K562 (cell line): Measurements from ENCODE around the gene BCL2L15. TPM values are rescaled to one million over a fixed set of nuclear protein-coding genes. Genes with fewer than 3 reads are reported as not detected.

ENCODE experiments used
- E2F4 ChIP-seq: sonication (generic); formaldehyde crosslinking; IDR thresholded peaks from 2 replicates; pipeline ENCODE4 v1.8.0; 2022; ENCODE audit warnings: mild to moderate bottlenecking, low read depth, missing genetic modification reagents
- HDAC1 ChIP-seq, 2 experiments: fragments of 450-650 bp; IDR thresholded peaks; 2 replicates each; pipeline ENCODE4 v1.6.1; 2016 to 2017; ENCODE audit warnings: inconsistent platforms in 1 of 2, mild to moderate bottlenecking in 1 of 2, moderate library complexity in 1 of 2
- HIVEP1 ChIP-seq: fragments of 250-450 bp; sonication (Bioruptor Pico); IDR thresholded peaks from 2 replicates; pipeline ENCODE4 v1.4.0; 2020; ENCODE audit warnings: mild to moderate bottlenecking
- HNRNPUL1 ChIP-seq: fragments of 200-400 bp; formaldehyde crosslinking; IDR thresholded peaks from 2 replicates; pipeline ENCODE4 v1.6.1; 2017; ENCODE audit warnings: low read length
- IRF9 ChIP-seq: fragments of 450-650 bp; IDR thresholded peaks from 2 replicates; pipeline ENCODE4 v1.6.1; 2016; ENCODE audit warnings: missing biosample characterization, missing genetic modification characterization
- L3MBTL2 ChIP-seq: fragments of 450-650 bp; IDR thresholded peaks from 2 replicates; pipeline ENCODE4 v1.6.1; 2016; ENCODE audit warnings: mild to moderate bottlenecking, moderate library complexity
- MYNN ChIP-seq, 2 experiments: sonication (generic); formaldehyde crosslinking in 1 of 2; IDR thresholded peaks; 2 replicates each; pipeline versions ENCODE4 v1.5.0 to v1.6.1; 2016 to 2020; ENCODE audit warnings: antibody characterized with exemption in 1 of 2, missing genetic modification reagents in 1 of 2
- OTX1 ChIP-seq: fragments of 450-650 bp; formaldehyde crosslinking; IDR thresholded peaks from 2 replicates; pipeline ENCODE4 v1.4.0; 2022; ENCODE audit warnings: mild to moderate bottlenecking
- RBM17 ChIP-seq: fragments of 200-400 bp; formaldehyde crosslinking; IDR thresholded peaks from 2 replicates; pipeline ENCODE4 v1.6.1; 2017; ENCODE audit warnings: low read depth, mild to moderate bottlenecking, low read length, borderline replicate concordance
- RBM25 ChIP-seq: fragments of 200-400 bp; formaldehyde crosslinking; IDR thresholded peaks from 2 replicates; pipeline ENCODE4 v1.6.1; 2018; ENCODE audit warnings: low read length, low read depth, moderate library complexity; ENCODE audit not compliant: severe bottlenecking
- RFX1 ChIP-seq: fragments of 450-650 bp; IDR thresholded peaks from 2 replicates; pipeline ENCODE4 v1.6.1; 2016; ENCODE audit warnings: mild to moderate bottlenecking, moderate library complexity
- SFPQ ChIP-seq: fragments of 200-400 bp; formaldehyde crosslinking; IDR thresholded peaks from 2 replicates; pipeline ENCODE4 v1.6.1; 2017; ENCODE audit warnings: mild to moderate bottlenecking, low read depth, low read length, moderate library complexity
- STAT5A ChIP-seq: IDR thresholded peaks from 2 replicates; pipeline ENCODE4 v1.6.1; 2012; ENCODE audit warnings: low read length, inconsistent platforms, borderline replicate concordance
- TAF7 ChIP-seq: fragments of 450-650 bp; IDR thresholded peaks from 2 replicates; pipeline ENCODE4 v1.6.1; 2016; ENCODE audit warnings: missing genetic modification characterization, missing compliant biosample characterization
- WHSC1 ChIP-seq: IDR thresholded peaks from one replicate; pipeline ENCODE4 v1.6.1; 2012; ENCODE audit warnings: low read length, control low read depth, inconsistent platforms
- ZBTB5 ChIP-seq: fragments of 450-650 bp; IDR thresholded peaks from 2 replicates; pipeline ENCODE4 v1.6.1; 2017; ENCODE audit warnings: antibody characterized with exemption
- ZNF354B ChIP-seq: fragments of 250-450 bp; sonication (Bioruptor Pico); IDR thresholded peaks from 2 replicates; pipeline ENCODE4 v1.4.0; 2020
- ZNF408 ChIP-seq: fragments of 250-450 bp; sonication (Bioruptor Pico); IDR thresholded peaks from 2 replicates; pipeline ENCODE4 v1.4.0; 2020; ENCODE audit warnings: low read depth, mild to moderate bottlenecking, moderate library complexity
- ZNF717 ChIP-seq: fragments of 250-450 bp; sonication (Bioruptor Pico); IDR thresholded peaks from 2 replicates; pipeline ENCODE4 v1.5.0; 2021
- polyA plus RNA-seq, 8 experiments: library from polyadenylated mRNA; depleted of rRNA in 4 of 8; stranded (reverse) in 5 of 8; unstranded in 3 of 8; fragments of >200 nt; fragmentation: Nextera tagmentation in 2 of 8; fragmentation: Illumina TruSeq in 1 of 8; extraction: Ambion mirVana in 2 of 8; extraction: Trizol in 1 of 8; gene quantifications; 2 replicates each; pipeline versions ENCODE4 v1.2.1 to v1.2.3, GENCODE V29; 2011 to 2014; ENCODE audit warnings: inconsistent platforms in 1 of 8, missing spikeins in 1 of 8
- total RNA-seq, 7 experiments: library from RNA; depleted of rRNA in 6 of 7; stranded (reverse); fragments of >200 nt in 6 of 7; fragmentation: Illumina TruSeq in 2 of 7; extraction: Trizol in 2 of 7; gene quantifications; 2 replicates each; pipeline versions ENCODE4 v1.2.1 to v1.2.3, GENCODE V29; 2011 to 2021; ENCODE audit warnings: low replicate concordance in 1 of 7
- TF ChIP-seq, protein P1 (sequence below): sonication (generic); formaldehyde crosslinking; IDR thresholded peaks from 2 replicates; pipeline ENCODE4 v1.8.0; 2023; ENCODE audit warnings: mild to moderate bottlenecking, missing genetic modification reagents

BCL2L15 gene
- total and polyA plus RNA-seq, 9 of the 15 experiments (the other 6 are each of a cell fraction or from before 2014, with no cell fraction given): 0.06 to 0.42 (median 0.28) TPM; not detected in 1

DNA sequence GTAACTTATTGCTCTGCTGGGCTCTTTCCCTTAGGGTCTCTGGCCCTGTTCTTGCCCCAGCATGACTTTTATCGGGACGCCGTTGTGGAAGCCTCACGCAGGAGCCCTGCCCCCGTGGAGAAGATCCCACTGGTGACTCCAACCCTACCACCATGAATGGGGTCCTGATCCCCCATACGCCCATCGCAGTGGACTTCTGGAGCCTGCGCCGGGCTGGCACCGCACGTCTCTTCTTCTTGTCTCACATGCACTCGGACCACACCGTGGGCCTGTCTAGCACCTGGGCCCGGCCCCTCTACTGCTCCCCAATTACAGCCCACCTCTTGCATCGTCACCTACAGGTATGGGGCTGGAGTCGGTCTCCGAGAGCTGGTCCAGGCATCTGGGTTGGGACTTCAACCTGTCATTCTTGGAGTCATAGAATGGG is 18.1 kb upstream of the BCL2L15 start (continued):
- no peak for TF ChIP-seq STAT5A
- TF ChIP-seq HDAC1 (IDR thresholded peaks at IDR 0.05): 0 out of 4 replicates have a peak, but pooled peaks of 1 of the 2 experiments have one; percentile 29
- TF ChIP-seq MYNN (IDR thresholded peaks at IDR 0.05): no peak
- no peak for TF ChIP-seq MYNN (CRISPR knock-in tag; IDR thresholded peaks at IDR 0.05)
- TF ChIP-seq SFPQ: no peak
- TF ChIP-seq WHSC1: no peak
- no peak for TF ChIP-seq HIVEP1
- TF ChIP-seq ZNF717 (CRISPR knock-in tag): no peak
- TF ChIP-seq IRF9 (tag): no peak
- TF ChIP-seq, protein P1, sequence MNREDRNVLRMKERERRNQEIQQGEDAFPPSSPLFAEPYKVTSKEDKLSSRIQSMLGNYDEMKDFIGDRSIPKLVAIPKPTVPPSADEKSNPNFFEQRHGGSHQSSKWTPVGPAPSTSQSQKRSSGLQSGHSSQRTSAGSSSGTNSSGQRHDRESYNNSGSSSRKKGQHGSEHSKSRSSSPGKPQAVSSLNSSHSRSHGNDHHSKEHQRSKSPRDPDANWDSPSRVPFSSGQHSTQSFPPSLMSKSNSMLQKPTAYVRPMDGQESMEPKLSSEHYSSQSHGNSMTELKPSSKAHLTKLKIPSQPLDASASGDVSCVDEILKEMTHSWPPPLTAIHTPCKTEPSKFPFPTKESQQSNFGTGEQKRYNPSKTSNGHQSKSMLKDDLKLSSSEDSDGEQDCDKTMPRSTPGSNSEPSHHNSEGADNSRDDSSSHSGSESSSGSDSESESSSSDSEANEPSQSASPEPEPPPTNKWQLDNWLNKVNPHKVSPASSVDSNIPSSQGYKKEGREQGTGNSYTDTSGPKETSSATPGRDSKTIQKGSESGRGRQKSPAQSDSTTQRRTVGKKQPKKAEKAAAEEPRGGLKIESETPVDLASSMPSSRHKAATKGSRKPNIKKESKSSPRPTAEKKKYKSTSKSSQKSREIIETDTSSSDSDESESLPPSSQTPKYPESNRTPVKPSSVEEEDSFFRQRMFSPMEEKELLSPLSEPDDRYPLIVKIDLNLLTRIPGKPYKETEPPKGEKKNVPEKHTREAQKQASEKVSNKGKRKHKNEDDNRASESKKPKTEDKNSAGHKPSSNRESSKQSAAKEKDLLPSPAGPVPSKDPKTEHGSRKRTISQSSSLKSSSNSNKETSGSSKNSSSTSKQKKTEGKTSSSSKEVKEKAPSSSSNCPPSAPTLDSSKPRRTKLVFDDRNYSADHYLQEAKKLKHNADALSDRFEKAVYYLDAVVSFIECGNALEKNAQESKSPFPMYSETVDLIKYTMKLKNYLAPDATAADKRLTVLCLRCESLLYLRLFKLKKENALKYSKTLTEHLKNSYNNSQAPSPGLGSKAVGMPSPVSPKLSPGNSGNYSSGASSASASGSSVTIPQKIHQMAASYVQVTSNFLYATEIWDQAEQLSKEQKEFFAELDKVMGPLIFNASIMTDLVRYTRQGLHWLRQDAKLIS (CRISPR knock-in tag): no peak
- no peak for TF ChIP-seq RBM17
- no peak for TF ChIP-seq OTX1 (CRISPR knock-in tag)
- peak; percentile 59; the same call in 1 of the 2 replicates for TF ChIP-seq TAF7 (tag)
- no peak for TF ChIP-seq RBM25
- TF ChIP-seq ZNF408 (CRISPR knock-in tag): no peak
- no peak for TF ChIP-seq ZNF354B
- TF ChIP-seq HNRNPUL1: no peak
- TF ChIP-seq RFX1: no peak
- no peak for TF ChIP-seq ZBTB5
- TF ChIP-seq L3MBTL2: no peak
- TF ChIP-seq E2F4 (CRISPR knock-in tag): no peak
